H9 (cell line): ENCODE data around the gene LRRK1. TPM values are rescaled to one million over a fixed set of nuclear protein-coding genes. Genes with fewer than 3 reads are reported as not detected.

Experiments
- DNase-seq: peaks from one replicate; pipeline ENCODE4 v3.0.0-alpha.2; 2017
- H2AFZ ChIP-seq: one replicate; pipeline ENCODE4 v1.6.1; 2013; ENCODE audit warnings: mild to moderate bottlenecking, low read length, control low read depth, moderate library complexity
- H2AK5ac ChIP-seq: 2 replicates; pipeline ENCODE4 v1.6.1; 2013; ENCODE audit warnings: low read length, control low read depth, mixed read lengths; ENCODE audit not compliant: insufficient read length
- H2BK120ac ChIP-seq: one replicate; pipeline ENCODE4 v1.6.1; 2013; ENCODE audit warnings: low read depth, mild to moderate bottlenecking, low read length, control low read depth, inconsistent platforms; ENCODE audit not compliant: poor library complexity, severe bottlenecking
- H2BK12ac ChIP-seq: 2 replicates; pipeline ENCODE4 v1.6.1; 2013; ENCODE audit warnings: low read length, control low read depth, mixed read lengths, low read depth; ENCODE audit not compliant: insufficient read length
- H2BK15ac ChIP-seq: 2 replicates; pipeline ENCODE4 v1.6.1; 2013; ENCODE audit warnings: low read depth, low read length, control low read depth
- H2BK20ac ChIP-seq: one replicate; pipeline ENCODE4 v1.6.1; 2013; ENCODE audit warnings: low read depth, mild to moderate bottlenecking, low read length, control low read depth, inconsistent platforms; ENCODE audit not compliant: poor library complexity, severe bottlenecking
- H2BK5ac ChIP-seq: 2 replicates; pipeline ENCODE4 v1.6.1; 2013; ENCODE audit warnings: low read length, control low read depth, mixed read lengths; ENCODE audit not compliant: insufficient read length
- H3K14ac ChIP-seq: 2 replicates; pipeline ENCODE4 v1.6.1; 2013; ENCODE audit warnings: low read length, control low read depth; ENCODE audit not compliant: insufficient read depth
- H3K18ac ChIP-seq: 2 replicates; pipeline ENCODE4 v1.6.1; 2013; ENCODE audit warnings: low read depth, mild to moderate bottlenecking, mixed read lengths, low read length, control low read depth; ENCODE audit not compliant: insufficient read length
- H3K23ac ChIP-seq: 2 replicates; pipeline ENCODE4 v1.6.1; 2013; ENCODE audit warnings: low read length, control low read depth, mixed read lengths, low read depth; ENCODE audit not compliant: insufficient read length
- H3K23me2 ChIP-seq: 2 replicates; pipeline ENCODE4 v1.6.1; 2013; ENCODE audit warnings: low read depth, mild to moderate bottlenecking, mixed read lengths, low read length, control low read depth; ENCODE audit not compliant: insufficient read length, poor library complexity, severe bottlenecking
- H3K27ac ChIP-seq: 2 replicates; pipeline ENCODE4 v1.5.1; 2013; ENCODE audit warnings: low read length, control low read depth, mixed read lengths, low read depth; ENCODE audit not compliant: insufficient read length
- H3K27me3 ChIP-seq: 2 replicates; pipeline ENCODE4 v1.6.1; 2013; ENCODE audit warnings: low read length, control low read depth, inconsistent platforms; ENCODE audit not compliant: insufficient read depth
- H3K4ac ChIP-seq: 2 replicates; pipeline ENCODE4 v1.6.1; 2013; ENCODE audit warnings: low read depth, mild to moderate bottlenecking, control low read depth, inconsistent platforms, low read length, moderate library complexity
- H3K4me1 ChIP-seq: 2 replicates; pipeline ENCODE4 v1.6.1; 2013; ENCODE audit warnings: low read length, control low read depth, inconsistent platforms; ENCODE audit not compliant: insufficient read depth
- H3K4me2 ChIP-seq: 2 replicates; pipeline ENCODE4 v1.6.1; 2013; ENCODE audit warnings: low read length, control low read depth, mixed read lengths; ENCODE audit not compliant: insufficient read length, insufficient read depth
- H3K56ac ChIP-seq: 2 replicates; pipeline ENCODE4 v1.6.1; 2013; ENCODE audit warnings: low read depth, mild to moderate bottlenecking, mixed read lengths, low read length, control low read depth; ENCODE audit not compliant: insufficient read length
- H3K79me1 ChIP-seq: 2 replicates; pipeline ENCODE4 v1.6.1; 2013; ENCODE audit warnings: low read depth, mild to moderate bottlenecking, moderate library complexity, low read length, control low read depth, inconsistent platforms; ENCODE audit not compliant: insufficient read depth, poor library complexity, severe bottlenecking
- H3K79me2 ChIP-seq: 2 replicates; pipeline ENCODE4 v1.6.1; 2013; ENCODE audit warnings: low read length, control low read depth, inconsistent platforms; ENCODE audit not compliant: insufficient read depth
- H3K9ac ChIP-seq: 2 replicates; pipeline ENCODE4 v1.6.1; 2013; ENCODE audit warnings: low read length, control low read depth, mixed read lengths; ENCODE audit not compliant: insufficient read length; ENCODE audit errors: extremely low read depth
- H3K9me3 ChIP-seq: one replicate; pipeline ENCODE4 v1.6.1; 2013; ENCODE audit warnings: low read depth, low read length, inconsistent platforms; ENCODE audit not compliant: control insufficient read depth
- H3T11ph ChIP-seq: one replicate; pipeline ENCODE4 v1.6.1; 2013; ENCODE audit warnings: mild to moderate bottlenecking, low read length, control low read depth, inconsistent platforms
- H4K20me1 ChIP-seq: one replicate; pipeline ENCODE4 v1.6.1; 2013; ENCODE audit not compliant: control insufficient read depth, insufficient read length, insufficient read depth
- H4K5ac ChIP-seq: 2 replicates; pipeline ENCODE4 v1.6.1; 2013; ENCODE audit warnings: low read depth, mild to moderate bottlenecking, mixed read lengths, low read length, control low read depth; ENCODE audit not compliant: insufficient read length
- H4K8ac ChIP-seq: replicated peaks from 2 replicates; pipeline ENCODE4 v1.6.1; 2013; ENCODE audit warnings: low read length, control low read depth, mixed read lengths, low read depth; ENCODE audit not compliant: insufficient read length
- H4K91ac ChIP-seq: 2 replicates; pipeline ENCODE4 v1.6.1; 2013; ENCODE audit warnings: low read depth, mild to moderate bottlenecking, moderate library complexity, mixed read lengths, low read length, control low read depth; ENCODE audit not compliant: insufficient read length
- H3K27ac Mint-ChIP-seq, 3 experiments: 2 replicates in 2 of 3; 3 replicates in 1 of 3; pipeline ENCODE4 v1.8.0; 2020 to 2021; ENCODE audit warnings: mixed read lengths in 3 of 3, mild to moderate bottlenecking in 1 of 3, moderate library complexity in 1 of 3
- H3K27me3 Mint-ChIP-seq: 2 replicates; pipeline ENCODE4 v1.8.0; 2021; ENCODE audit warnings: low read depth, mild to moderate bottlenecking, moderate library complexity, mixed read lengths
- H3K36me3 Mint-ChIP-seq, 3 experiments: 2 replicates in 2 of 3; 3 replicates in 1 of 3; pipeline ENCODE4 v1.8.0; 2020 to 2021; ENCODE audit warnings: low read depth in 3 of 3, mixed read lengths in 3 of 3; ENCODE audit not compliant: insufficient read depth in 1 of 3
- H3K4me1 Mint-ChIP-seq, 2 experiments: 2 replicates each; pipeline ENCODE4 v1.8.0; 2020; ENCODE audit warnings: mixed read lengths in 2 of 2
- H3K4me3 Mint-ChIP-seq, 2 experiments: 2 replicates in 1 of 2; 3 replicates in 1 of 2; pipeline ENCODE4 v1.8.0; 2020 to 2021; ENCODE audit warnings: mild to moderate bottlenecking in 2 of 2, mixed read lengths in 2 of 2, moderate library complexity in 1 of 2
- H3K9me3 Mint-ChIP-seq, 2 experiments: 2 replicates in 1 of 2; 3 replicates in 1 of 2; pipeline ENCODE4 v1.8.0; 2020; ENCODE audit warnings: mild to moderate bottlenecking in 2 of 2, mixed read lengths in 2 of 2, moderate library complexity in 1 of 2
- WGBS: extraction: QIAGEN DNeasy Blood & Tissue Kit; methylation state at CpG from one replicate; pipeline ENCODE4 v1.1.7; 2013; ENCODE audit warnings: missing lambda C conversion rate, low lambda C conversion rate, mixed read lengths; ENCODE audit not compliant: insufficient read length; ENCODE audit errors: extremely low coverage; 5-methylcytosine and 5-hydroxymethylcytosine counted together
- total RNA-seq: library from RNA; stranded (reverse); gene quantifications from 2 replicates; pipeline ENCODE4 v1.2.1, GENCODE V29; 2021
- TF ChIP-seq, protein P1 (sequence below): fragments of 200-600 bp; sonication (generic); conservative IDR thresholded peaks from 3 replicates; pipeline ENCODE4 v1.8.0; 2021; ENCODE audit warnings: antibody characterized with exemption, mild to moderate bottlenecking

LRRK1 gene
- total RNA-seq, 1 experiment from 2014 or later = 4.0 TPM

GRCh38 chr15:100880139-100880896 lies 38.8 kb upstream of the LRRK1 start:
- Histone ChIP-seq H3K79me2 (no peaks in the 10 kb centered on the region), H3K79me1 (no peaks in the 10 kb centered on the region), H3K9ac (no peak overlapping the region), H2BK15ac (no peak overlapping the region), H2BK20ac (no peak overlapping the region), H3K23ac (no peak overlapping the region), H3K56ac (no peak overlapping the region), H3K27me3 (peaks cover 26% of the 10 kb centered on the region), H4K5ac (no peak overlapping the region), H3K9me3 (no peaks in the 10 kb centered on the region), H2BK12ac (no peak overlapping the region), H4K20me1 (no peaks in the 10 kb centered on the region), H2AK5ac (no peak overlapping the region), H3K4ac (no peak overlapping the region), H3K23me2 (peaks cover 7% of the 10 kb centered on the region), H3T11ph (no peak overlapping the region), H4K8ac (no peak overlapping the region), H2BK5ac (no peak overlapping the region), H3K27ac (no peak overlapping the region), H2BK120ac (no peak overlapping the region), H2AFZ (no peak overlapping the region), H3K4me2 (peak overlapping the region; percentile 60), H3K14ac (0 out of 2 replicates have a peak overlapping the region, but pooled peaks have one; percentile 24), H3K4me1 (no peaks in the 10 kb centered on the region), H4K91ac (no peak overlapping the region), H3K18ac (no peak overlapping the region)
- Mint-ChIP-seq H3K4me1 (peaks cover 24 to 25% of the 10 kb centered on the region in 2 experiments), H3K27me3 (peaks cover 74% of the 10 kb centered on the region), H3K27ac (no peak overlapping the region; a peak in 1 of 7 replicates), H3K9me3 (peaks cover 0 to 2% of the 10 kb centered on the region in 2 experiments; a peak in 2 of 5 replicates), H3K4me3 (peak overlapping the region; percentile 77 to 86), H3K36me3 (no peaks in the 10 kb centered on the region; a peak in 2 of 7 replicates)
- DNase-seq = peak; percentile 60
- no CpG with 5 or more reads among the region's 80 CpGs for WGBS
- TF ChIP-seq, protein P1, sequence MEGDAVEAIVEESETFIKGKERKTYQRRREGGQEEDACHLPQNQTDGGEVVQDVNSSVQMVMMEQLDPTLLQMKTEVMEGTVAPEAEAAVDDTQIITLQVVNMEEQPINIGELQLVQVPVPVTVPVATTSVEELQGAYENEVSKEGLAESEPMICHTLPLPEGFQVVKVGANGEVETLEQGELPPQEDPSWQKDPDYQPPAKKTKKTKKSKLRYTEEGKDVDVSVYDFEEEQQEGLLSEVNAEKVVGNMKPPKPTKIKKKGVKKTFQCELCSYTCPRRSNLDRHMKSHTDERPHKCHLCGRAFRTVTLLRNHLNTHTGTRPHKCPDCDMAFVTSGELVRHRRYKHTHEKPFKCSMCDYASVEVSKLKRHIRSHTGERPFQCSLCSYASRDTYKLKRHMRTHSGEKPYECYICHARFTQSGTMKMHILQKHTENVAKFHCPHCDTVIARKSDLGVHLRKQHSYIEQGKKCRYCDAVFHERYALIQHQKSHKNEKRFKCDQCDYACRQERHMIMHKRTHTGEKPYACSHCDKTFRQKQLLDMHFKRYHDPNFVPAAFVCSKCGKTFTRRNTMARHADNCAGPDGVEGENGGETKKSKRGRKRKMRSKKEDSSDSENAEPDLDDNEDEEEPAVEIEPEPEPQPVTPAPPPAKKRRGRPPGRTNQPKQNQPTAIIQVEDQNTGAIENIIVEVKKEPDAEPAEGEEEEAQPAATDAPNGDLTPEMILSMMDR = no peak
